Measurements from ENCODE around the gene GRIA4.

The GRIA4 gene

DNA sequence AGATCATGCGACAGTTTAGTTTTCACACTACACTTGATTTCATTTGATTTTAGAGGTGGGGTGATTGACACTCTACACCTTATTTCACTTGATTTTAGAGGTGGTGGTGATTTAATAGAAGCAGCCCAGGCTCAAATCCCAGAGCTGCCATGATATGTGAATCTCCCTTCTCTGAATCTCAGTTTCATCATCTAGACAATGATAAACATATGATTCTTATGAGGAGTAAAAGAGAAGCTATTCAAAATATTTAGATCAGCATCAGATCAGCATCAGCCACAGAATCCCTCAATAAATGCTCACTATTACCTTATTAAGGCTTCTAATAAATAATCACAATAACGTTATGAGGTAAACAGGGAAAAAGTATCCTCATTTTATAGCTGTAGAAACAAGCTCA, 313.4 kb downstream of the GRIA4 start:
- no peak for TF ChIP-seq EZH2phosphoT487 (IDR thresholded peaks at IDR 0.05; ENCODE audit: borderline replicate concordance)
- TF ChIP-seq, protein P1, sequence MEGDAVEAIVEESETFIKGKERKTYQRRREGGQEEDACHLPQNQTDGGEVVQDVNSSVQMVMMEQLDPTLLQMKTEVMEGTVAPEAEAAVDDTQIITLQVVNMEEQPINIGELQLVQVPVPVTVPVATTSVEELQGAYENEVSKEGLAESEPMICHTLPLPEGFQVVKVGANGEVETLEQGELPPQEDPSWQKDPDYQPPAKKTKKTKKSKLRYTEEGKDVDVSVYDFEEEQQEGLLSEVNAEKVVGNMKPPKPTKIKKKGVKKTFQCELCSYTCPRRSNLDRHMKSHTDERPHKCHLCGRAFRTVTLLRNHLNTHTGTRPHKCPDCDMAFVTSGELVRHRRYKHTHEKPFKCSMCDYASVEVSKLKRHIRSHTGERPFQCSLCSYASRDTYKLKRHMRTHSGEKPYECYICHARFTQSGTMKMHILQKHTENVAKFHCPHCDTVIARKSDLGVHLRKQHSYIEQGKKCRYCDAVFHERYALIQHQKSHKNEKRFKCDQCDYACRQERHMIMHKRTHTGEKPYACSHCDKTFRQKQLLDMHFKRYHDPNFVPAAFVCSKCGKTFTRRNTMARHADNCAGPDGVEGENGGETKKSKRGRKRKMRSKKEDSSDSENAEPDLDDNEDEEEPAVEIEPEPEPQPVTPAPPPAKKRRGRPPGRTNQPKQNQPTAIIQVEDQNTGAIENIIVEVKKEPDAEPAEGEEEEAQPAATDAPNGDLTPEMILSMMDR (conservative IDR thresholded peaks at IDR 0.05; ENCODE audit: low read length), result no peak
- H3K36me3 ChIP-seq (ENCODE audit: insufficient read depth, low read length), result no peaks in the 10 kb centered on the region
- H3K9me3 ChIP-seq (ENCODE audit: insufficient read depth, low read depth, low read length), result no peaks in the 10 kb centered on the region
- no peaks in the 10 kb centered on the region for H3K9me2 ChIP-seq (replicated peaks; ENCODE audit: low read depth, low read length)
- H3K79me2 ChIP-seq (ENCODE audit: insufficient read depth, low read length), result no peaks in the 10 kb centered on the region
- H3K4me3 ChIP-seq (ENCODE audit: low read length, poor library complexity, severe bottlenecking), result no peak overlapping the region
- H4K20me1 ChIP-seq (ENCODE audit: insufficient read depth, low read length, poor library complexity, severe bottlenecking), result no peaks in the 10 kb centered on the region
- H3K27me3 ChIP-seq (ENCODE audit: insufficient read depth, low read length, poor library complexity, severe bottlenecking), result no peaks in the 10 kb centered on the region
- no peak overlapping the region for H2AFZ ChIP-seq (ENCODE audit: low read length)
- no peaks in the 10 kb centered on the region for H3F3A ChIP-seq (ENCODE audit: low read depth)
- peaks cover 6% of the 10 kb centered on the region for H3K4me1 ChIP-seq (ENCODE audit: insufficient read depth, low read length, poor library complexity, severe bottlenecking)
- H3K4me2 ChIP-seq (ENCODE audit: low read depth, low read length, poor library complexity, severe bottlenecking), result no peak overlapping the region
- H3K9ac ChIP-seq (ENCODE audit: low read depth, low read length, poor library complexity, severe bottlenecking), result no peak overlapping the region

DNA sequence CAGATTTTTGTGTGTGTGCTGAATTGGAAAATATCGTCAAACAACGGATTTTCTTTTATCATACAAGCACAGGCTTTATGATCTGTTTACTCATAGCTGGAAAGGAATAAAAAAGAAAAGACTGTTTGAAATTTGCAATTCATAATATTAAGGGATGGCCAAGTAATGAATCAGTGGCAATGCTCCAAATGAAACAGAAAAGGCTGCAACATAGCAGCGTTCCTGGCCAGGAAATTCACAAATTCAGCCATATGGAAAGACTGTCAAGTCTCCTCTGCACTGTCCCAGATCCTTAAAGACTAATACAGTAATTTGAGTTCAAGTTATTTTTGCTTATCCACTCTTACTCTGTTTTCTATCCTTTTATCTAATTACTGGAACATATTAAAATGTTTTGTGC, 313.9 kb downstream of the GRIA4 start:
- Histone ChIP-seq H2AFZ (ENCODE audit: low read length) (no peak overlapping the region), H3K4me1 (ENCODE audit: insufficient read depth, low read length, poor library complexity, severe bottlenecking) (peaks cover under 1% of the 10 kb centered on the region), H4K20me1 (ENCODE audit: insufficient read depth, low read length, poor library complexity, severe bottlenecking) (no peaks in the 10 kb centered on the region), H3K36me3 (ENCODE audit: insufficient read depth, low read length) (no peaks in the 10 kb centered on the region), H3K4me2 (ENCODE audit: low read depth, low read length, poor library complexity, severe bottlenecking) (no peak overlapping the region), H3K79me2 (ENCODE audit: insufficient read depth, low read length) (no peaks in the 10 kb centered on the region), H3K9me2 (replicated peaks; ENCODE audit: low read depth, low read length) (no peaks in the 10 kb centered on the region), H3K4me3 (ENCODE audit: low read length, poor library complexity, severe bottlenecking) (no peak overlapping the region), H3F3A (ENCODE audit: low read depth) (no peaks in the 10 kb centered on the region), H3K9ac (ENCODE audit: low read depth, low read length, poor library complexity, severe bottlenecking) (no peak overlapping the region), H3K27me3 (ENCODE audit: insufficient read depth, low read length, poor library complexity, severe bottlenecking) (no peaks in the 10 kb centered on the region), H3K9me3 (ENCODE audit: insufficient read depth, low read depth, low read length) (no peaks in the 10 kb centered on the region)
- TF ChIP-seq, protein P1 (conservative IDR thresholded peaks at IDR 0.05; ENCODE audit: low read length), result no peak
- TF ChIP-seq EZH2phosphoT487 (IDR thresholded peaks at IDR 0.05; ENCODE audit: borderline replicate concordance), result no peak

GRCh38 chr11:105929084-105929955, 319.4 kb downstream of the GRIA4 start:
- H3K9ac ChIP-seq (ENCODE audit: low read depth, low read length, poor library complexity, severe bottlenecking), result no peak overlapping the region
- H3K9me3 ChIP-seq (ENCODE audit: insufficient read depth, low read depth, low read length), result no peaks in the 10 kb centered on the region
- no peaks in the 10 kb centered on the region for H3K9me2 ChIP-seq (replicated peaks; ENCODE audit: low read depth, low read length)
- H3K79me2 ChIP-seq (ENCODE audit: insufficient read depth, low read length), result no peaks in the 10 kb centered on the region
- H4K20me1 ChIP-seq (ENCODE audit: insufficient read depth, low read length, poor library complexity, severe bottlenecking), result no peaks in the 10 kb centered on the region
- no peaks in the 10 kb centered on the region for H3K36me3 ChIP-seq (ENCODE audit: insufficient read depth, low read length)
- no peak overlapping the region for H2AFZ ChIP-seq (ENCODE audit: low read length)
- no peak overlapping the region for H3K4me2 ChIP-seq (ENCODE audit: low read depth, low read length, poor library complexity, severe bottlenecking)
- TF ChIP-seq, protein P1 (conservative IDR thresholded peaks at IDR 0.05; ENCODE audit: low read length), result no peak
- no peak for TF ChIP-seq EZH2phosphoT487 (IDR thresholded peaks at IDR 0.05; ENCODE audit: borderline replicate concordance)
- no peak overlapping the region for H3K4me3 ChIP-seq (ENCODE audit: low read length, poor library complexity, severe bottlenecking)
- no peaks in the 10 kb centered on the region for H3F3A ChIP-seq (ENCODE audit: low read depth)
- H3K4me1 ChIP-seq (ENCODE audit: insufficient read depth, low read length, poor library complexity, severe bottlenecking), result no peaks in the 10 kb centered on the region
- H3K27me3 ChIP-seq (ENCODE audit: insufficient read depth, low read length, poor library complexity, severe bottlenecking), result no peaks in the 10 kb centered on the region

Data from Loucy (cell line).